Superior temporal gyrus (tissue), 1 donor: ENCODE results near the gene AGXT.

ENCODE experiments used
- DNase-seq: peaks from one replicate; pipeline ENCODE4 v3.0.0-alpha.2; 2016; ENCODE audit errors: extremely low spot score

AGXT gene

GRCh38 chr2:240927390-240927781, 58.8 kb downstream of the AGXT start:
- DNase-seq, result no peak

- no peak for DNase-seq
These were observed 60.1 kb downstream of the AGXT start for GRCh38 chr2:240928476-240929363.

- no peak for DNase-seq
These were observed 60.9 kb downstream of the AGXT start for GRCh38 chr2:240929364-240930095.
